Osteoblast (primary cell): ENCODE results near the gene VAMP2. TPM values are rescaled to one million over a fixed set of nuclear protein-coding genes. Genes with fewer than 3 reads are reported as not detected.

Experiments
- DNase-seq: peaks from one replicate; pipeline ENCODE4 v3.0.0; 2011; ENCODE audit warnings: low spot score, mixed read lengths; ENCODE audit not compliant: insufficient read length; ENCODE audit errors: missing footprints
- H2AFZ ChIP-seq: 2 replicates; pipeline ENCODE4 v1.6.0; 2011; ENCODE audit warnings: mild to moderate bottlenecking, low read length
- H3K27ac ChIP-seq: 2 replicates; pipeline ENCODE4 v1.5.1; 2011; ENCODE audit warnings: mild to moderate bottlenecking, low read depth, low read length, moderate library complexity
- H3K27me3 ChIP-seq: 2 replicates; pipeline ENCODE4 v1.6.0; 2012; ENCODE audit warnings: mild to moderate bottlenecking, control low read depth, inconsistent platforms, low read length, moderate library complexity; ENCODE audit not compliant: insufficient read depth
- H3K36me3 ChIP-seq: 2 replicates; pipeline ENCODE4 v1.5.1; 2011; ENCODE audit warnings: mild to moderate bottlenecking, low read length, control low read depth, moderate library complexity; ENCODE audit not compliant: insufficient read depth
- H3K4me1 ChIP-seq: 2 replicates; pipeline ENCODE4 v1.5.1; 2011; ENCODE audit warnings: mild to moderate bottlenecking, low read length, control low read depth, moderate library complexity; ENCODE audit not compliant: insufficient read depth
- H3K4me2 ChIP-seq: 2 replicates; pipeline ENCODE4 v1.6.0; 2011; ENCODE audit warnings: mild to moderate bottlenecking, low read length; ENCODE audit not compliant: insufficient read depth
- H3K4me3 ChIP-seq: fragments of 200-600 bp; sonication (generic); 3 replicates; pipeline ENCODE4 v1.5.1; 2012; ENCODE audit warnings: mild to moderate bottlenecking, low read length, inconsistent platforms; ENCODE audit not compliant: insufficient read depth
- H3K79me2 ChIP-seq: 2 replicates; pipeline ENCODE4 v1.6.0; 2012; ENCODE audit warnings: mild to moderate bottlenecking, low read length, control low read depth, inconsistent platforms; ENCODE audit not compliant: insufficient read depth
- H3K9me3 ChIP-seq: 2 replicates; pipeline ENCODE4 v1.5.1; 2011; ENCODE audit warnings: low read depth, low read length, control low read depth
- H4K20me1 ChIP-seq: 2 replicates; pipeline ENCODE4 v1.6.0; 2012; ENCODE audit warnings: mild to moderate bottlenecking, low read length, control low read depth; ENCODE audit not compliant: insufficient read depth
- total RNA-seq: library from RNA; depleted of rRNA; stranded (reverse); fragments of >200 nt; gene quantifications from 2 replicates; pipeline ENCODE4 v1.2.3, GENCODE V29; 2012
- TF ChIP-seq, protein P1 (sequence below): IDR thresholded peaks from 2 replicates; pipeline ENCODE4 v1.5.1; 2011; ENCODE audit warnings: mild to moderate bottlenecking, low read depth, low read length, moderate library complexity; ENCODE audit errors: extremely low read depth

Gene VAMP2
- total RNA-seq, 1 donor, result 5.4 TPM

DNA sequence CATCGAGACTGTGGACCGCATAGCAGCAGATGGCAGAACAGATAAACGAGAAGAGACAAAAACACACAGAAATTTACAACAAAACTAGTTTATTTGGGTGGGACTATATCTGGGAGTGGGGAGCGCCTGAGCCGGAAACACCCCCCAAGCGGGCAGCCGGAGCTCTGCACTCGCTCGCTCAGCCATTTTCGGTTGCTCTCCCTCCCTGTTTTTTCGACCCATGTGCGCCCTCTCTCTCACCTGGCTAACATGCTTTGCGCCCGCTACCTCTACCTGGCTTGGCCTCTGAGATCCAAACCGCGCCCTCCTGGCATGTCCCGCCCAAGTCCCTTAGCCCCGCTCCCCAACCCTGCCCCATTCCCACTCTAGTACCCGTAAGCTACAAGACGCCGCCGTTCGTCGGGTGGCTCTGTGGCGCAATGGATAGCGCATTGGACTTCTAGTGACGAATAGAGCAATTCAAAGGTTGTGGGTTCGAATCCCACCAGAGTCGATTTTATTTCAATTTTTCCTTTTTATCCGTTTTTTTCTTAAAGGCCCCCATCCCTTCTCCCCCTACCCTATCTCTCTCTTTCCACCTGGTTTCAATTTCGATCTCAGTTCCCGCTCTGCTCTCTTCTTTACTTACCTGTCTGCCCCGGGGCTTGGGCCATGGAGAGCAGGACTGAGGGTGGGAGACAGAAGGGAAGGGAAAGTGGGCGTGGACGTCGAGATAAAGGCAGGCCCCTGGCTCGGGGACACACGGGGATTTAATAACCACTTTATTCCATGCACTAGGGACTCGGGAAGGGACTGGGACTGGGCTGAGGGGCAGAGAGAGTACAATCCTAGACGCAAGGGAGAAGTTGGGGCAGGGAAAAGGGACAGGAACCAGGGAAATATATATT lies 42.0 kb downstream of the VAMP2 start:
- peak overlapping the region; percentile 84 for H2AFZ ChIP-seq
- peaks cover 39% of the 10 kb centered on the region for H3K4me1 ChIP-seq
- peaks cover 39% of the 10 kb centered on the region for H3K27me3 ChIP-seq
- no peaks in the 10 kb centered on the region for H3K36me3 ChIP-seq
- peak overlapping the region; percentile 72 for H3K4me3 ChIP-seq
- H4K20me1 ChIP-seq, result peaks cover 7% of the 10 kb centered on the region
- H3K9me3 ChIP-seq, result no peaks in the 10 kb centered on the region
- TF ChIP-seq, protein P1, sequence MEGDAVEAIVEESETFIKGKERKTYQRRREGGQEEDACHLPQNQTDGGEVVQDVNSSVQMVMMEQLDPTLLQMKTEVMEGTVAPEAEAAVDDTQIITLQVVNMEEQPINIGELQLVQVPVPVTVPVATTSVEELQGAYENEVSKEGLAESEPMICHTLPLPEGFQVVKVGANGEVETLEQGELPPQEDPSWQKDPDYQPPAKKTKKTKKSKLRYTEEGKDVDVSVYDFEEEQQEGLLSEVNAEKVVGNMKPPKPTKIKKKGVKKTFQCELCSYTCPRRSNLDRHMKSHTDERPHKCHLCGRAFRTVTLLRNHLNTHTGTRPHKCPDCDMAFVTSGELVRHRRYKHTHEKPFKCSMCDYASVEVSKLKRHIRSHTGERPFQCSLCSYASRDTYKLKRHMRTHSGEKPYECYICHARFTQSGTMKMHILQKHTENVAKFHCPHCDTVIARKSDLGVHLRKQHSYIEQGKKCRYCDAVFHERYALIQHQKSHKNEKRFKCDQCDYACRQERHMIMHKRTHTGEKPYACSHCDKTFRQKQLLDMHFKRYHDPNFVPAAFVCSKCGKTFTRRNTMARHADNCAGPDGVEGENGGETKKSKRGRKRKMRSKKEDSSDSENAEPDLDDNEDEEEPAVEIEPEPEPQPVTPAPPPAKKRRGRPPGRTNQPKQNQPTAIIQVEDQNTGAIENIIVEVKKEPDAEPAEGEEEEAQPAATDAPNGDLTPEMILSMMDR, result peak; percentile 51
- H3K4me2 ChIP-seq, result peak overlapping the region; percentile 96
- H3K27ac ChIP-seq, result peak overlapping the region; percentile 43
- DNase-seq, result peak; percentile 95
- no peaks in the 10 kb centered on the region for H3K79me2 ChIP-seq

DNA sequence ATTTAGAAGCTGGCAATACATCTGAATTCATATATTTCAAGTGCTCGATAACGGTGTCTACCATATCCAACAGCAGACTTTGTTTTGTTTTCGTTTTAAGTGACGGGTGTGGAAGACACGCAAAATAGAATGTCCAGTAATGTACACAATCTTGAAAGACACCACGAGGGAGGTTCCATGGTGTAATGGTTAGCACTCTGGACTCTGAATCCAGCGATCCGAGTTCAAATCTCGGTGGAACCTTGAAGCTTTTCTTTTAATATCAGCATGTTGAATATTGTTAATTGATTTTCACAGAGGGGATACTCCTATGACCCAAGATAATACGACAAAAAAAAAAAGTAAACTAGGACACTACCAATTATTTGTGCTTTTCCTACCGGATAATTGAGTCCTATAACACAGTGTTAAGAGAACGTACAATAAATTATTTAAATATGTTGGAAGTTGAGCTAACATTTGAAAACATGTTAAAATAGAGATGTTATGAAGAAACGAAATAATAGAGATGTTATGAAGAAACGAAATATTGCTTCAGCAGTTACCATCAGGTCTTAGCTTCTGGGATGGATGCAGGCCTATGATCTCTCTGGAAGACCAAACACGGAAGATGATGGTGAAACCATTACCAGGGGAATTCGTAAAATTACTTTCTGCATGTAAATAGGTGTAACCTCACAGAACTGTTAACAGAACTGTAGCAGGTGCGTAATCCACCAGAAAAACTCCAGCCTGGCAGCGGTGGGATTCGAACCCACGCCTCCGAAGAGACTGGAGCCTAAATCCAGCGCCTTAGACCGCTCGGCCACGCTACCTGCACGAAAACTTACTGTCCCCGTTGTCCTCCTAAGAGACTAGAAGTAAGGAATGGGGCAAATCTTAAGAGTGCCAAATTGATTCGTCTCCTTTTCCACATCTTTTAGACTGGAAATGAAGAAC lies 42.9 kb downstream of the VAMP2 start:
- Histone ChIP-seq H4K20me1 (peaks cover 4% of the 10 kb centered on the region), H3K4me2 (peak overlapping the region; percentile 96), H2AFZ (peak overlapping the region; percentile 84), H3K9me3 (no peaks in the 10 kb centered on the region), H3K4me1 (peaks cover 32% of the 10 kb centered on the region), H3K36me3 (no peaks in the 10 kb centered on the region), H3K27me3 (peaks cover 43% of the 10 kb centered on the region), H3K4me3 (peak overlapping the region; percentile 73), H3K27ac (peak overlapping the region; percentile 47), H3K79me2 (no peaks in the 10 kb centered on the region)
- TF ChIP-seq, protein P1, result no peak
- peak; percentile 89 for DNase-seq

DNA sequence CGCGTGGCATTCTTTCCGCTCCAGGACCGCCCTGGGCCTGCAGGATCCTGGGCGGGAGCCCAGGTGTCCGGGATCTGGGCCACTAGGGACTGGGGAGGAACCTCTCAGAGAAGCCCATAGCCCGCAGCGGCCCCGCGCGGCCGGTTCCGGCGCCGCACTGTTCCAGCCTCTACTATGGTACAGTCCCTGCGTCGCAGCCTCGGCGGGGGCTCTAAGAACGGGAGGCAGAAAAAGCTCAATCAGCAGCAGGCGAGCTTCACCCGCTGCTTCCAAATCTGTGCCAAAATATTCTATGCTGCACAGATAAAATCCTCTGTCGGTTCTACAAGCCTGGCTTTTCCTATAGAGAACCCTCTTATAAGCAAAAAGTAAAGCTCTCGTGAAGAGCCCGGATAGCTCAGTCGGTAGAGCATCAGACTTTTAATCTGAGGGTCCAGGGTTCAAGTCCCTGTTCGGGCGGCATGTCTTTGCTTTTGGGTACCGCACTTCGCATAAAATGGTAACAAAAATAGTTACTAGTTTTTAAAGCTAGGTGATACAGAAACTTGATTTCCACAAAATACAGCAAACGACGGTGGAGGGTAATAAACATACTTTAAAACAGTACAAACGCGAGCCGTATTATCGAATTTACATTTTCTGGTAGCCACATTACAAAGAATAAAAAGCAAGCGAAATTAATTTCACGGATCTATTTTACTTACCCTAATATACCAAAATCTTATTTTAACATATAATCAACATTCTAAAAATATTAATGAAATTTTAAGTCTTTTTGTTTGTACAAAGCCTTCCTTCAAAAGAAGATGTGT lies 43.8 kb downstream of the VAMP2 start:
- no peaks in the 10 kb centered on the region for H3K36me3 ChIP-seq
- no peaks in the 10 kb centered on the region for H3K79me2 ChIP-seq
- peaks cover 3% of the 10 kb centered on the region for H4K20me1 ChIP-seq
- H3K27ac ChIP-seq, result peak overlapping the region; percentile 47
- TF ChIP-seq, protein P1, result peak; percentile 82
- H3K4me3 ChIP-seq, result peak overlapping the region; percentile 73
- peaks cover 23% of the 10 kb centered on the region for H3K4me1 ChIP-seq
- H2AFZ ChIP-seq, result peak overlapping the region; percentile 72
- DNase-seq, result peak; percentile 97
- peaks cover 45% of the 10 kb centered on the region for H3K27me3 ChIP-seq
- H3K9me3 ChIP-seq, result no peaks in the 10 kb centered on the region
- H3K4me2 ChIP-seq, result peak overlapping the region; percentile 96
